Stimulated activated naive B cell treated with anti-CD40 and anti-IgM and Interleukin-4, amounts not matched to agents 10 μg/mL and 1 μg/mL and 100 μg/mL, for 72 hours (primary cell): Measurements from ENCODE around the gene TNIK.

Experiments used
- ATAC-seq, 2 donors: fragments of 150-1000 bp; cut with Tn5 transposase; replicated peaks; 2 replicates each; pipeline ENCODE4 v1.10.0; 2021; ENCODE audit warnings: moderate library complexity in 1 of 2
- DNase-seq: peaks from one replicate; pipeline ENCODE4 v3.0.0; 2021
- H3K27ac Mint-ChIP-seq: one replicate; pipeline ENCODE4 v1.8.0; 2022; ENCODE audit warnings: mild to moderate bottlenecking, mixed read lengths
- H3K27me3 Mint-ChIP-seq, 2 donors: one replicate each; pipeline ENCODE4 v1.8.0; 2022; ENCODE audit warnings: mixed read lengths in 2 of 2
- H3K36me3 Mint-ChIP-seq, 2 donors: one replicate each; pipeline ENCODE4 v1.8.0; 2022; ENCODE audit warnings: mixed read lengths in 2 of 2, mild to moderate bottlenecking in 1 of 2
- H3K4me1 Mint-ChIP-seq, 2 donors: one replicate each; pipeline ENCODE4 v1.8.0; 2022; ENCODE audit warnings: mixed read lengths in 2 of 2, mild to moderate bottlenecking in 1 of 2
- H3K4me3 Mint-ChIP-seq, 2 donors: one replicate each; pipeline ENCODE4 v1.8.0; 2022; ENCODE audit warnings: mild to moderate bottlenecking in 2 of 2, mixed read lengths in 2 of 2, moderate library complexity in 1 of 2
- H3K9me3 Mint-ChIP-seq, 2 donors: one replicate each; pipeline ENCODE4 v1.8.0; 2022; ENCODE audit warnings: mixed read lengths in 2 of 2, mild to moderate bottlenecking in 1 of 2

Gene TNIK

GRCh38 chr3:171168086-171168485 is 292.1 kb downstream of the TNIK start:
- H3K27me3 Mint-ChIP-seq, result no peaks in the 10 kb centered on the region
- H3K27ac Mint-ChIP-seq, result no peak overlapping the region
- H3K4me1 Mint-ChIP-seq, result peaks cover 0 to 2% of the 10 kb centered on the region in 2 donors
- H3K36me3 Mint-ChIP-seq, result peaks cover 0 to 5% of the 10 kb centered on the region in 2 donors
- H3K4me3 Mint-ChIP-seq, result no peak overlapping the region
- H3K9me3 Mint-ChIP-seq, result peaks cover 0 to 2% of the 10 kb centered on the region in 2 donors
- ATAC-seq, result no peak
- no peak for DNase-seq

GRCh38 chr3:171165983-171166382 is 294.2 kb downstream of the TNIK start:
- peaks cover 4 to 9% of the 10 kb centered on the region in 2 donors for H3K36me3 Mint-ChIP-seq
- H3K9me3 Mint-ChIP-seq, result peaks cover 4 to 10% of the 10 kb centered on the region in 2 donors
- H3K27me3 Mint-ChIP-seq, result no peaks in the 10 kb centered on the region
- no peak overlapping the region for H3K4me3 Mint-ChIP-seq
- DNase-seq (no peak), ATAC-seq (peak in 1 of 2 donors; percentile 25)
- no peak overlapping the region for H3K27ac Mint-ChIP-seq
- peaks cover 0 to 2% of the 10 kb centered on the region in 2 donors for H3K4me1 Mint-ChIP-seq

GRCh38 chr3:171165499-171165921 is 294.7 kb downstream of the TNIK start:
- no peaks in the 10 kb centered on the region for H3K27me3 Mint-ChIP-seq
- H3K9me3 Mint-ChIP-seq, result peaks cover 4 to 10% of the 10 kb centered on the region in 2 donors
- H3K36me3 Mint-ChIP-seq, result peaks cover 4 to 9% of the 10 kb centered on the region in 2 donors
- H3K27ac Mint-ChIP-seq, result no peak overlapping the region
- H3K4me1 Mint-ChIP-seq, result peaks cover 0 to 2% of the 10 kb centered on the region in 2 donors
- DNase-seq, result no peak
- peak in 1 of 2 donors; percentile 12 for ATAC-seq
- no peak overlapping the region for H3K4me3 Mint-ChIP-seq

- Mint-ChIP-seq H3K27ac (no peak overlapping the region), H3K4me3 (no peak overlapping the region)
- no peak for DNase-seq
These were observed 296.1 kb downstream of the TNIK start for GRCh38 chr3:171164067-171164465.

GRCh38 chr3:171163101-171164066 is 296.8 kb downstream of the TNIK start:
- Mint-ChIP-seq H3K4me1 (peaks cover 0 to 2% of the 10 kb centered on the region in 2 donors), H3K9me3 (peaks cover 4 to 10% of the 10 kb centered on the region in 2 donors), H3K27ac (no peak overlapping the region), H3K27me3 (no peaks in the 10 kb centered on the region), H3K4me3 (no peak overlapping the region), H3K36me3 (peaks cover 4 to 15% of the 10 kb centered on the region in 2 donors)
- ATAC-seq, result no peak
- no peak for DNase-seq

More at GRCh38 chr3:171164067-171164465, 296.1 kb downstream of the TNIK start:
- ATAC-seq, result no peak
- H3K27me3 Mint-ChIP-seq, result no peaks in the 10 kb centered on the region
- peaks cover 4 to 10% of the 10 kb centered on the region in 2 donors for H3K9me3 Mint-ChIP-seq
- peaks cover 4 to 9% of the 10 kb centered on the region in 2 donors for H3K36me3 Mint-ChIP-seq
- H3K4me1 Mint-ChIP-seq, result peaks cover 0 to 2% of the 10 kb centered on the region in 2 donors

GRCh38 chr3:171160325-171160724 is 299.9 kb downstream of the TNIK start:
- H3K27ac Mint-ChIP-seq, result no peak overlapping the region
- H3K9me3 Mint-ChIP-seq, result peaks cover 4 to 10% of the 10 kb centered on the region in 2 donors
- DNase-seq, result no peak
- no peak for ATAC-seq
- H3K4me3 Mint-ChIP-seq, result no peak overlapping the region
- peaks cover 4 to 11% of the 10 kb centered on the region in 2 donors for H3K36me3 Mint-ChIP-seq
- H3K4me1 Mint-ChIP-seq, result no peaks in the 10 kb centered on the region
- H3K27me3 Mint-ChIP-seq, result no peaks in the 10 kb centered on the region

GRCh38 chr3:171159822-171160157 is 300.4 kb downstream of the TNIK start:
- Mint-ChIP-seq H3K27me3 (no peaks in the 10 kb centered on the region), H3K36me3 (peaks cover 4 to 11% of the 10 kb centered on the region in 2 donors), H3K4me3 (no peak overlapping the region), H3K4me1 (no peaks in the 10 kb centered on the region), H3K9me3 (peaks cover 4 to 10% of the 10 kb centered on the region in 2 donors), H3K27ac (no peak overlapping the region)
- DNase-seq, result no peak
- ATAC-seq, result no peak

GRCh38 chr3:171159024-171159821 is 301.0 kb downstream of the TNIK start:
- DNase-seq (no peak), ATAC-seq (no peak)
- H3K4me1 Mint-ChIP-seq, result no peaks in the 10 kb centered on the region
- H3K27ac Mint-ChIP-seq, result no peak overlapping the region
- peaks cover 4 to 11% of the 10 kb centered on the region in 2 donors for H3K36me3 Mint-ChIP-seq
- H3K9me3 Mint-ChIP-seq, result peaks cover 4 to 10% of the 10 kb centered on the region in 2 donors
- H3K4me3 Mint-ChIP-seq, result no peak overlapping the region
- H3K27me3 Mint-ChIP-seq, result no peaks in the 10 kb centered on the region

GRCh38 chr3:171157980-171158379 is 302.2 kb downstream of the TNIK start:
- Mint-ChIP-seq H3K27me3 (no peaks in the 10 kb centered on the region), H3K27ac (no peak overlapping the region), H3K4me3 (no peak overlapping the region), H3K36me3 (peaks cover 4 to 9% of the 10 kb centered on the region in 2 donors), H3K4me1 (no peaks in the 10 kb centered on the region), H3K9me3 (peaks cover 3 to 7% of the 10 kb centered on the region in 2 donors)
- DNase-seq (no peak), ATAC-seq (no peak)

- H3K27ac Mint-ChIP-seq, result no peak overlapping the region
- peaks cover 0 to under 1% of the 10 kb centered on the region in 2 donors for H3K9me3 Mint-ChIP-seq
These were observed 302.9 kb downstream of the TNIK start for GRCh38 chr3:171157286-171157685.

GRCh38 chr3:171156401-171157010 is 303.7 kb downstream of the TNIK start:
- H3K27ac Mint-ChIP-seq, result no peak overlapping the region
- ATAC-seq (no peak), DNase-seq (no peak)
- no peaks in the 10 kb centered on the region for H3K9me3 Mint-ChIP-seq
- H3K36me3 Mint-ChIP-seq, result peaks cover 0 to 6% of the 10 kb centered on the region in 2 donors
- no peaks in the 10 kb centered on the region for H3K27me3 Mint-ChIP-seq
- no peak overlapping the region for H3K4me3 Mint-ChIP-seq
- H3K4me1 Mint-ChIP-seq, result no peaks in the 10 kb centered on the region

More at GRCh38 chr3:171157286-171157685, 302.9 kb downstream of the TNIK start:
- H3K36me3 Mint-ChIP-seq, result peaks cover 0 to 6% of the 10 kb centered on the region in 2 donors
- H3K4me3 Mint-ChIP-seq, result no peak overlapping the region
- no peaks in the 10 kb centered on the region for H3K27me3 Mint-ChIP-seq
- no peak for ATAC-seq
- DNase-seq, result no peak
- no peaks in the 10 kb centered on the region for H3K4me1 Mint-ChIP-seq

- no peaks in the 10 kb centered on the region for H3K27me3 Mint-ChIP-seq
These were observed 305.0 kb downstream of the TNIK start for GRCh38 chr3:171155122-171155700.

GRCh38 chr3:171150945-171151344 is 309.3 kb downstream of the TNIK start:
- H3K36me3 Mint-ChIP-seq, result no peaks in the 10 kb centered on the region

More at GRCh38 chr3:171155122-171155700, 305.0 kb downstream of the TNIK start:
- H3K4me1 Mint-ChIP-seq, result no peaks in the 10 kb centered on the region
- peaks cover 0 to 6% of the 10 kb centered on the region in 2 donors for H3K36me3 Mint-ChIP-seq
- ATAC-seq (no peak), DNase-seq (no peak)
- H3K9me3 Mint-ChIP-seq, result no peaks in the 10 kb centered on the region
- H3K27ac Mint-ChIP-seq, result no peak overlapping the region
- no peak overlapping the region for H3K4me3 Mint-ChIP-seq

More at GRCh38 chr3:171150945-171151344, 309.3 kb downstream of the TNIK start:
- ATAC-seq (no peak), DNase-seq (no peak)
- Mint-ChIP-seq H3K4me3 (no peak overlapping the region), H3K9me3 (no peaks in the 10 kb centered on the region), H3K4me1 (no peaks in the 10 kb centered on the region), H3K27ac (no peak overlapping the region), H3K27me3 (no peaks in the 10 kb centered on the region)
